PC-3 (cell line): ENCODE measurements around the gene CDC20B. TPM values are rescaled to one million over a fixed set of nuclear protein-coding genes. Genes with fewer than 3 reads are reported as not detected.
A peak's percentile ranks its signal among the peaks of the same experiment; 100 is the strongest.

Source experiments
- ATAC-seq: fragments of 200-7000 bp; cut with Tn5 transposase; 2 replicates; pipeline ENCODE4 v1.9.1; 2020; ENCODE audit warnings: mild to moderate bottlenecking, moderate library complexity
- BruUV-seq: library from RNA; stranded (reverse); fragments of 400-500 nt; replicated peaks from 2 replicates; lab custom pipeline; 2021; lab: Mats Ljungman, UMichigan
- CTCF ChIA-PET: fragments of 300-600 bp; sonication (Branson Sonifier 250); formaldehyde crosslinking; loops from one replicate; lab custom pipeline; 2022; ENCODE audit warnings: antibody characterized with exemption; lab: Charles Lee
- POLR2A ChIA-PET: fragments of 300-600 bp; sonication (Branson Sonifier 250); formaldehyde crosslinking; loops from one replicate; lab custom pipeline; 2022; ENCODE audit warnings: antibody characterized with exemption; ENCODE audit not compliant: unreplicated experiment; lab: Charles Lee
- DNase-seq: peaks from one replicate; pipeline ENCODE4 v3.0.0-alpha.2; 2015
- H2AFZ ChIP-seq: fragments of 300-600 bp; sonication (generic); 2 replicates; pipeline ENCODE4 v1.6.0; 2016; ENCODE audit warnings: antibody characterized with exemption, low read length
- H3F3A ChIP-seq: fragments of 300-600 bp; sonication (generic); one replicate; pipeline ENCODE4 v1.6.0; 2017; ENCODE audit warnings: antibody characterized with exemption, low read length, control low read depth, mild to moderate bottlenecking; ENCODE audit not compliant: unreplicated experiment
- H3K27ac ChIP-seq: fragments of 300-600 bp; sonication (generic); 2 replicates; pipeline ENCODE4 v1.5.1; 2016; ENCODE audit warnings: mild to moderate bottlenecking, low read length
- H3K27me3 ChIP-seq: fragments of 300-600 bp; sonication (generic); 2 replicates; pipeline ENCODE4 v1.6.1; 2016; ENCODE audit warnings: low read length, mixed read lengths
- H3K36me3 ChIP-seq: fragments of 300-600 bp; sonication (generic); 2 replicates; pipeline ENCODE4 v1.6.1; 2016; ENCODE audit warnings: low read depth, mixed run types, low read length, mixed read lengths
- H3K4me1 ChIP-seq: fragments of 300-600 bp; sonication (generic); 2 replicates; pipeline ENCODE4 v1.5.1; 2016; ENCODE audit warnings: low read length; ENCODE audit not compliant: insufficient read depth
- H3K4me2 ChIP-seq: fragments of 300-600 bp; sonication (generic); 2 replicates; pipeline ENCODE4 v1.6.0; 2016; ENCODE audit warnings: low read length
- H3K4me3 ChIP-seq: fragments of 300-600 bp; sonication (generic); 2 replicates; pipeline ENCODE4 v1.5.1; 2016; ENCODE audit warnings: mild to moderate bottlenecking, low read length, mixed read lengths
- H3K79me2 ChIP-seq: fragments of 300-600 bp; sonication (generic); 2 replicates; pipeline ENCODE4 v1.6.1; 2017; ENCODE audit warnings: low read length, mixed read lengths
- H3K9ac ChIP-seq: fragments of 300-600 bp; sonication (generic); 2 replicates; pipeline ENCODE4 v1.6.0; 2016; ENCODE audit warnings: mild to moderate bottlenecking, low read length
- H3K9me2 ChIP-seq: fragments of 300-600 bp; sonication (generic); replicated peaks from 2 replicates; pipeline ENCODE4 v1.6.1; 2016; ENCODE audit warnings: mixed run types, low read length, mixed read lengths
- H3K9me3 ChIP-seq: fragments of 300-600 bp; sonication (generic); 2 replicates; pipeline ENCODE4 v1.6.1; 2016; ENCODE audit warnings: low read length, mixed read lengths
- H4K20me1 ChIP-seq: fragments of 300-600 bp; sonication (generic); 2 replicates; pipeline ENCODE4 v1.6.1; 2016; ENCODE audit warnings: low read length, mixed read lengths
- CTCF ChIP-seq: fragments of 300-600 bp; sonication (generic); conservative IDR thresholded peaks from 2 replicates; pipeline ENCODE4 v1.5.1; 2017; ENCODE audit warnings: antibody characterized with exemption, low read depth, mild to moderate bottlenecking, low read length
- EZH2 ChIP-seq: fragments of 300-600 bp; sonication (generic); IDR thresholded peaks from one replicate; pipeline ENCODE4 v1.6.1; 2017; ENCODE audit warnings: antibody characterized with exemption, mild to moderate bottlenecking, low read length; ENCODE audit not compliant: unreplicated experiment
- EZH2phosphoT487 ChIP-seq: fragments of 300-600 bp; sonication (generic); IDR thresholded peaks from 2 replicates; pipeline ENCODE4 v1.6.1; 2018; ENCODE audit warnings: mild to moderate bottlenecking, antibody characterized with exemption, low read length, borderline replicate concordance
- intact Hi-C: fragments of 100-400 bp; cut with micrococcal nuclease; formaldehyde crosslinking; loops from 2 replicates; pipeline ENCODE4 v1.9.0; 2023
- microRNA-seq: library from miRNA; unstranded; fragments of <30 nt; microRNA quantifications from one replicate; pipeline ENCODE4 v1.1.0, GENCODE V29; 2020; ENCODE audit not compliant: unreplicated experiment
- total RNA-seq: library from RNA; depleted of rRNA; stranded (reverse); fragments of >200 nt; gene quantifications from 2 replicates; pipeline ENCODE4 v1.2.3, GENCODE V29; 2014; rRNA removed

Gene CDC20B
- total RNA-seq, 1 experiment from 2014 or later = not detected

- Histone ChIP-seq H3K9ac (no peak overlapping the region), H3K79me2 (no peaks in the 10 kb centered on the region), H3K9me3 (no peaks in the 10 kb centered on the region), H3K4me1 (peaks cover 9% of the 10 kb centered on the region; the same call in 1 of the 2 replicates), H3F3A (no peaks in the 10 kb centered on the region), H3K4me2 (no peak overlapping the region), H3K4me3 (no peak overlapping the region), H3K27ac (no peak overlapping the region), H2AFZ (no peak overlapping the region), H3K27me3 (no peaks in the 10 kb centered on the region), H4K20me1 (no peaks in the 10 kb centered on the region), H3K9me2 (no peaks in the 10 kb centered on the region), H3K36me3 (no peaks in the 10 kb centered on the region)
- ChIA-PET CTCF (no interaction called here), POLR2A (no interaction called here)
- BruUV-seq = no TSS peak
- TF ChIP-seq EZH2phosphoT487 (no peak), CTCF (no peak), EZH2 (no peak)
- intact Hi-C loops = no loop called here
- no peak for DNase-seq
- ATAC-seq = no peak
These were observed 109.1 kb downstream of the CDC20B start for GRCh38 chr5:55063899-55064298.

GRCh38 chr5:55063220-55063863 is 109.6 kb downstream of the CDC20B start:
- BruUV-seq = no TSS peak
- no peaks in the 10 kb centered on the region for H3K36me3 ChIP-seq
- ATAC-seq (peak; percentile 85), DNase-seq (peak; percentile 61)
- no peak overlapping the region; the same call in 1 of the 2 replicates for H3K27ac ChIP-seq
- no peak overlapping the region for H2AFZ ChIP-seq
- peaks cover 9% of the 10 kb centered on the region; the same call in 1 of the 2 replicates for H3K4me1 ChIP-seq
- H3F3A ChIP-seq = no peaks in the 10 kb centered on the region
- H3K9me3 ChIP-seq = no peaks in the 10 kb centered on the region
- ChIA-PET CTCF (interaction anchor here (0.7 kb wide), 1 partner anchor 205 kb away, joined by 3 read pairs; no protein-coding TSS in a partner anchor), POLR2A (no interaction called here)
- intact Hi-C loops = no loop called here
- no peak overlapping the region for H3K4me3 ChIP-seq
- no peaks in the 10 kb centered on the region for H3K27me3 ChIP-seq
- no peaks in the 10 kb centered on the region for H4K20me1 ChIP-seq
- H3K4me2 ChIP-seq = peak overlapping the region; percentile 42; the same call in 1 of the 2 replicates
- no peaks in the 10 kb centered on the region for H3K9me2 ChIP-seq
- no peaks in the 10 kb centered on the region for H3K79me2 ChIP-seq
- H3K9ac ChIP-seq = no peak overlapping the region
- TF ChIP-seq EZH2 (no peak), CTCF (no peak), EZH2phosphoT487 (no peak)

Small RNAs within 50 kb of the gene (microRNA-seq; reads per million reads assigned to microRNA genes)
- gene MIR449A (13.3 reads per million, percentile 40 among the genes with 10 or more reads in this experiment), gene MIR449B (not detected), gene MIR449C (1.0 reads per million)

Other genes starting within 250 kb of the CDC20B start
- gene ESM1, start 187.6 kb downstream of the CDC20B start, total RNA-seq = 21.0 and 27.8 TPM in 2 replicates
- gene GZMK, start 148.9 kb downstream of the CDC20B start, total RNA-seq = not detected in 2 replicates
- gene GZMA, start 70.5 kb downstream of the CDC20B start, total RNA-seq = not detected in 2 replicates
- 13.0 and 18.3 TPM in 2 replicates for gene GPX8, start 13.0 kb downstream of the CDC20B start, total RNA-seq
- gene MCIDAS, start 54.1 kb upstream of the CDC20B start, total RNA-seq = 1.6 and 3.3 TPM in 2 replicates
- gene CCNO, start 60.4 kb upstream of the CDC20B start, total RNA-seq = 3.4 and 5.3 TPM in 2 replicates
- gene DHX29, start 134.5 kb upstream of the CDC20B start, total RNA-seq = 9.4 and 13.4 TPM in 2 replicates
- gene MTREX, start 134.8 kb upstream of the CDC20B start, total RNA-seq = 25.6 and 44.0 TPM in 2 replicates